Activated CD8-positive, alpha-beta memory T cell treated with anti-CD3 and anti-CD28 coated beads for 36 hours (primary cell): Measurements from ENCODE around the gene DEFB124. TPM values are rescaled to one million over a fixed set of nuclear protein-coding genes. Genes with fewer than 3 reads are reported as not detected.
"Not testable (repeated sequence)": the region's sequence is repeated elsewhere in the genome, so short reads cannot be mapped to it uniquely, and the experiment has no call there.

Source experiments
- CTCF ChIA-PET: fragments of 350-600 bp; sonication (Branson Sonifier 250); formaldehyde crosslinking; loops from one replicate; lab custom pipeline; 2021; ENCODE audit warnings: antibody characterized with exemption; lab: Charles Lee
- POLR2A ChIA-PET: fragments of 350-600 bp; sonication (Branson Sonifier 250); formaldehyde crosslinking; loops from one replicate; lab custom pipeline; 2021; ENCODE audit warnings: antibody characterized with exemption; lab: Charles Lee
- total RNA-seq, 2 experiments: library from RNA; stranded (reverse); gene quantifications; one replicate each; pipeline ENCODE4 v1.2.3, GENCODE V29; 2021

DEFB124 gene
- total RNA-seq, 2 experiments from 2014 or later: not detected

DNA sequence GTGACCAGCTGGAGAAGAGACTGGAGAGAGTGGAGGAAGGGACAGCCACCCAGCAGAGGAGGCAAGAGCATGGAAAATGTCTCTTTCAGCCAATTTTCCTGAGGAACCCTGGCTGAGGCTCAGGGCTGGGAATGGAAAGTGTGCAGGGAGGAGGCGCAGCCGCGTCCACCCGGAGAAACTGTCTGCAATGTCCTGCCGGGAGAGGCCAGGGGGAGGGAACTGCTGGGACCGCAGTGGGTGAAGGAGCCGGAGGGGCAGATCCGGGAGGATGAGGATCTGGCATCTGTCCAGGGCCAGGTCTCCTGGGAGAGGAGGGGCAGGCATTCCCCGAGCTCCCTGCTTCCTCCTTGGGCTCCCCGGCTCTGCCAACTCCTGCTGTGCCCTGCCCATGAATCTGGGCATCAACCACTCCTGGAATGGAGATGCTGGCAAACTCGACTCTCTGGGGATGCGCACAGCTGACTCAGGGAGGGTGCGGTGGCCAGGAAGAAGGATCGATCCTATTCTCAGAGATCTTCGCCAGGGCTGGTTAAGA lies 21.9 kb upstream of the DEFB124 start:
- ChIA-PET CTCF (no interaction called here), POLR2A (no interaction called here)

DNA sequence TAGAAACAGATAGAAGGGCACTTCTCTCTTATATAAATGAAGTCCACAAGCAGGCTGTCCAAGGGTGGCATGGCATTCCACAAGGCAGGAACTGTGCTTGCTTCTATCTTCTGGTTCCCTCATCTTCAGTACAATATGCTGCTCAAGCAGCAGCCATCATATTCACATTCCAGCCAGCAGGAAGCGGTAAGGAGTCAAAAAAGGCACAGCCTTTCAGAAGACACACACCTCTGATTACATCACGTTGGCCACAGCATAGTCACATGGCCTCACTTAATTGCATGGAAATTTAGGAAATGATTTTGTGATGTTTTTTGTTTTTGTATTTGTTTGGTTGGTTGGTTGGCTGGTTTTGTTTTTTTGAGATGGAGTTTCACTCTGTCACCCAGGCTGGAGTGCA lies 19.2 kb upstream of the DEFB124 start:
- ChIA-PET POLR2A (no interaction called here), CTCF (interaction anchor here (0.9 kb wide), 1 partner anchor 9 kb away, joined by 3 read pairs; no protein-coding TSS in a partner anchor)

DNA sequence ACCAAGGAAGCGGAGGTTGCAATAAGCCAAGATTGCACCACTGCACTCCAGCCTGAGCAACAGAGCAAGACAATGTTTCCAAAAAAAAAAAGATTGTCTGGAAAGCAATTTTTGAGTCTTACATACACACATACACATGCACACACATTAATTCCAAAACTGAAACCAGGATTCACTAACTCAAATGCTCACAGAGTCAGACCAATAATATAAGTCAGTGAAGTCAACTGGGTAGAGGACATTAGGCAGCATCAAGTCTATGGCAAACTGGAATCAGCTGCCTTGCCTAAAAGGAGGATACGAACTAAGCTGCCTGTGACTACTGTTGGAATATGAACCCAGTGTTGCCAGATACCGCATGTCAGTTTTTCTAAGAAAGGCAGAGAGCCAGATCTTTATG lies 15.8 kb upstream of the DEFB124 start:
- CTCF ChIA-PET: interaction anchor here (1.2 kb wide), 1 partner anchor 30 kb away, joined by 4 read pairs; no protein-coding TSS in a partner anchor
- POLR2A ChIA-PET: no interaction called here

DNA sequence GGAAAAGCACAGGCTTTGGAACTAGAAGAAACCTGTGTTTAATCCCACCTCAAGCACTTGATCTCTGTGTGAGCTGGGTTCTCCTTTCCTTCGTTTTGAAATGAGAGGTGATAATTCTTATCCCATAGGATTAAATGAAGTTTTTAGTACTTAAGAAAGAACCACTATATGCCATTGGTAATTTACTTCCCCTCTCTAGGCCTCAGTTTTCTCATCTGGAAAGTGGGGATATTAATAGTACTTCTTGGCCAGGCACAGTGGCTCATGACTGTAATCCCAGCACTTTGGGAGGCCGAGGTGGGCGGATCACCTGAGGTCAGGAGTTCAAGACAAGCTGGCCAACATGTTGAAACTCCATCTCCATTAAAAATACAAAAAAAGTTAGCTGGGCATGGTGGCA lies 14.2 kb upstream of the DEFB124 start:
- CTCF ChIA-PET: interaction anchor here (2.2 kb wide), 1 partner anchor 14 kb away, joined by 12 read pairs; no protein-coding TSS in a partner anchor
- POLR2A ChIA-PET: no interaction called here

DNA sequence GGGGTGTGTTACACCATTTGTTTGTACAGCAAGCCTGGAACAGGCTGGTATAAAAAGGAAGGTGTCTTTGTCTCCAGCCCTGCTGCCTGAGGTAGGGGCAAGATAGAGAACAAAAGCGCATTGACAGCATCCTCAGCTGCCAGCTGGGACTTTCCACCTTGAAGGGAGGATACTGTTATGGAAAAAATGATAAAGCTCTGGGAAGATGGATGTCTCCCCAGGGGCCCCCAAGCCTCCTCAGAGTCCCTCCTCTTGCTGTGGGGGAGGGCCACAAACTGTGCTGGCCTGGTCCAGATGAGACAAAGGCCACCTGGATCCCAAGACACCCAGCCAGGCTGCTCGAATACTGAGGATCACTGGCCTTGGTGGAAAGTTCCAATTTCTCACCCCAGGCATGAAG lies 13.2 kb upstream of the DEFB124 start:
- POLR2A ChIA-PET: no interaction called here

DNA sequence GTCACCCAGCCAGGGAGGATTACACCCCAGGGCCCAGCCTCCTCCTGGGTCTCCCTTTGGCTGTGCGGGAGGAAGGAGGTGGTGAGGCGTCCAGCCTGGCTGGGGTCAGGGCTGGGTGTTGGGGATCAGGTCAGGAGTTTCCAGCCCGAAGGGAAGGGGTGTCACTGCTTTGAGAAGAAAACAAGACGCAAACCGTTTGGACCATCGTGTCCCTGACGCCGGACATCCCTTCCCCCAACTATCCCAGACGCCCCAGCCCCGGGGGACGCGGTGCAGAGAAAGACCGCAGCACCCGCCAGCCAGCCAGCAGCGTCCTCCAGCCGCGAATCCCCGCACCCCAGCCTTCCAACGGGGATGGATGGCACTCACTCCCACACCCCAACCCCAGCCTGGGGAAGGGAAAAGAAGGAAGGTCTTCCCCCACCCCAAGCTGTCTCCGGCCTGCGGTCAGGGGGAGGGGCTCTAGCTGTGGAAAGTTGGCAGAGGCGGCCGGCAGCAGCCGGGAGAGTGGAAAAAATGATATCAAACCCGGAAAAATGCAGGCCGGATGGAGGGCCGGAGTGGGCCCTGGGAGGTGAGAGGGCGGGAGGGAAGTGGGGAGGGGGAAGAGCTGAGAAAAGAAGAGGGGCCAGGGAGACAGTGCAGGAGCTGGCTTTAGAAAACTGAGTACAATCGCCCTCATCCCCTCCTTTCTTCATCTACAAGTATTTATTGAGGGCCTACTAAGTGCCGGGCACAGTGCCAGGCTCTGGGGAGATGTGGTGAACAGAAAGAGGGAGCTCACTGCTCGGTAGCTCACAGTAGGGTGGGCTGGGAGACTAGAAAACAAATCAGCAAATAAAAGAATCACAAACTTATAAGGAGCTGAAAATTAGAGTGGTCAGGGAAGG lies 10.8 kb upstream of the DEFB124 start:
- CTCF ChIA-PET: interaction anchor here (3.3 kb wide), 1 partner anchor 17 kb away, joined by 15 read pairs; no protein-coding TSS in a partner anchor
- POLR2A ChIA-PET: no interaction called here

More for the DNA sequence above, 13.2 kb upstream of the DEFB124 start:
- CTCF ChIA-PET: interaction anchor here (2.2 kb wide), 1 partner anchor 15 kb away, joined by 12 read pairs; no protein-coding TSS in a partner anchor

DNA sequence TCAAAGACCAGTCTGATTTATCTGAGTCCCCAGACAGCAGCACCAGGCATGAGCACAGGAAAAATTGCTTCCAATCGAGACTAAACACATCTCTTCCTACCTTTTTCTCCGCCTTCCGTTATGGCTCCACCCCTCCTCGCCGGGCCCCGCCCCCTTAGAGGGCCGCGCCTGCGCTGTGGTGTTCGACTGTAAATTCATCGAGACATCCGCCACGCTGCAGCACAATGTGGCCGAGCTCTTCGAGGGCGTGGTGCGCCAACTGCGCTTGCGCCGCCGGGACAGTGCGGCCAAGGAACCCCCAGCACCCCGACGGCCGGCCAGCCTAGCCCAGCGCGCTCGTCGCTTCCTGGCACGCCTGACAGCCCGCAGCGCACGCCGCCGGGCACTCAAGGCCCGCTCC lies 9.1 kb upstream of the DEFB124 start:
- CTCF ChIA-PET: interaction anchor here (0.7 kb wide), 1 partner anchor 21 kb away, joined by 4 read pairs; no protein-coding TSS in a partner anchor

DNA sequence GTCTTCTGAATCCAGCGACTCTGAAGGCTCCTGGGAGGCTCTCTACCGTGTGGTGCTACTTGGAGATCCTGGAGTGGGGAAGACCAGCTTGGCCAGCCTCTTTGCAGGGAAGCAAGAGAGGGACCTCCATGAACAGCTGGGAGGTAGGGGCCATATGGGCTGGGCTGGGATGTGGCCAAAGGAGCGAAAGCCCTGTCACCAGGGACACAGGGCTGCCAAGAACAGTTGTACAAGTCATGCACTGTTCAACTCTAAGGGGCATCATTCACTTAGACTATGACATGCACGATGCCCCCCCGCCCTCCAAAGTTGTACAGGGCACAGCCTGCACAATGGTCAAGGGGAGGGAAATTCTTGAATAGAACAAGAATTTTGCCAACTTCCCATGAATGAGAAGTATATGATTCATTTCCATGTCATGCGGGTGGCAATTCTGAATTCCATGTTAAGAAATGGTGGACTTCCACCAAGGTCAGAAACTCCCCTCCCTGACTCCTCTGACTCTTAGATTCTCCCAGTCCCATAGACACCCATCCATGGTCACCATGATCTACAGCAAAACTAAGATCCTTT lies 1.8 kb upstream of the DEFB124 start:
- CTCF ChIA-PET: interaction anchor here (0.8 kb wide), 1 partner anchor 20 kb away, joined by 3 read pairs; no protein-coding TSS in a partner anchor
- POLR2A ChIA-PET: no interaction called here

More for the DNA sequence above, 9.1 kb upstream of the DEFB124 start:
- POLR2A ChIA-PET: no interaction called here

DNA sequence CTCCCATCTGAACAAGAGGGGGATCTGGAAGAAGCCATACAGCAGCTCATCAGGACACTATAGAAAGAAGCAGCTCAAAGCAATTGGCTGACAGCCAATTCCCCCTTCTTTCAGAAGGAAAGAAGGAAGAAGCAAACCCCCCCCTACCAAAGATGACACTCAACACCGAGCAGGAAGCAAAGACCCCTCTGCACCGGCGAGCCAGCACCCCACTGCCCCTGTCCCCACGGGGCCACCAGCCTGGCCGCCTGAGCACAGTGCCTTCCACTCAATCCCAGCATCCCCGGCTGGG lies 1.3 kb upstream of the DEFB124 start:
- CTCF ChIA-PET: interaction anchor here (0.8 to 2.2 kb wide), 3 partner anchors 16 to 26 kb away, joined by 3 to 8 read pairs (median 3); no protein-coding TSS in a partner anchor
- POLR2A ChIA-PET: no interaction called here

DNA sequence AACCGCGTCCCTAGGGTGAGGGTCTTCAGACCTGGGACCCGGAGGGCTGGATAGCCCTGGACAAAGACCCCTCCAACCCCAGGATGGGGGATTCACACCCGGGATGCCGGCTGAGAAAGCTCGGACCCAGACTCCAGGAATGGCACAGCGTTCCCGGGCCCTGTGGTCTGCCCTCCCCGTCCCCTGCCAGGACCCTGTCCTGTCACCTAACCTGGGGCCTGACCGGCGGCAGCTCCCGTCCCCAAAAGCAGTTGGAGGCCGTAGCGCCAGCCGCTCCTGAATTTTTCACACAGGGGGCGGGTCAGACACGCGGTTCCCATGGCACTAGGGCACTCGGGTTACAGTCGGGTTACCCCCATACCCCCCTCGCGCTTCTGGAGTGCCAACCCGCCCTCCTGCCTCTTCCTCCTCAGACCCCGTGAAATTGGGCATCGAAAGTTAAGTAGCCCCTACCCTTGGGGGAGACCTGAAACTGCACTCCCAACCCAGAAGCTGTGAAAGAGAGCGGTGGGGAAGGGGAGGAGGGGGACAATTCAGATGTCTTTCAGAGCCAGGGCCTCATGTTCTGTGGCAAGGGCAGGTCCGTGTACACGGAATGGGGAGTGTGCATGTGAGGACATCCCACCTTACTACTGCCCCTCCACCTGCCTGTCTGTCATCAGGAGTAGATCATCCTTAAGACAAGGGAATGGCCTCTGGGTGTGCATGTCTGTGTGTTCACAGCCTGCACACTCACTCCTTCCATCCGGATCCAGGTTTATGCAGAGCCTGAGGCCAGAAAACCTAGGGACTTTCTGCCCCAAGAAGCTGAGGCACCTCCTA lies 756 bp upstream of the DEFB124 start:
- POLR2A ChIA-PET: no interaction called here
- CTCF ChIA-PET: interaction anchor here (0.8 to 2.2 kb wide), 3 partner anchors 16 to 27 kb away, joined by 3 to 8 read pairs (median 3); no protein-coding TSS in a partner anchor

DNA sequence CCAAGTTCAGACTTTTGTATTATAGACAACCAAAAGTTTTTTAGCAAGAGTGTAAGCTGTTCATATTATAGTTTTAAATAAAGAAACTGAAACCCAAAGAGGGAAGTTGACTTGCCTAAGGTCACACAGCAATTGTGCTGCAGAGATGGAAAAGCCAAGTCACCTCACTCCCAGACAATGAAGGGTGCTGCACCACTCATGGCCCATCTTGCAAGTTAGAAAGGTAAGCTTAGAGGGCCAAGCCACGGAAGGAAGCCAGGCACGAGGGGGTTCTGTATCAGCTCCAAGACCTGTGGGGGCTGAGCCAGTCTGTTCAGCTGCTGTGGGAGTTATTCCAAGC lies 860 bp downstream of the DEFB124 start:
- POLR2A ChIA-PET: no interaction called here
- CTCF ChIA-PET: interaction anchor here (2.2 kb wide), 1 partner anchor 29 kb away, joined by 8 read pairs; no protein-coding TSS in a partner anchor

DNA sequence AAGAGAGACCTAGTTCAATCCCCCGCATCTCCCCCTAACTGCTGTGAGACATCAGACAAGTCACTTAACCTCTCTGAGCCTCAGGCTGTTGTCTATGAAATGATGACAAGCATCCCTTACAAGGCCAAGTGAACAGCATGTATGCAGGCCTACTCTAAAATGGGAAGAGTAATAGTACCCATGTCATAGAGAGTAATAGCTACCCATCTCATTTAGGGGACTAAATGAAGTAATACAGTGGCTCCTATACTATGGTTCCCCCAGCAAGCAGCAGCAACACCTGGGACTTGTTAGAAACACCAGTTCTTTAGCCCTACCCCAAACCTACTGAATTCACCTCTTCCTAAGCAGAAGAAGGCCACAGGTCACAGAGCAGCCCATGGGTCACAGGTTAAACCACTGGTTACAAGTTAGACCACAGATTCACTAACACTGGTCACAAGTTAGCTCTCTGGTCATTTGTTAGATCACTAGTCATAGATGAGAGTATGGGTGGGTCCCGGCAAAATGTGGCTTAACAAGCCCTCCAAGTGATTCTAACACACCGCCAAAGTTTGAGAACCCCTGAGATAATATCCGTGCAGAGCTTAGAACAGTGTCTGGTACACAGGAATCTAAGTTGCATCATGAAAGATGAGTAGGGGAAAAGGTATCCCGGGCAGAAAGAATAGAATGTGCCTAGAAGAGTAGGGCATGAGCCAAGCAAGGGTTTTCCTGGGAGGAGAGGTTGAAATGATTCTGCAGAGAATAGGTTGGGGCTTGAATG lies 1.4 kb downstream of the DEFB124 start:
- POLR2A ChIA-PET: no interaction called here
- CTCF ChIA-PET: no interaction called here

DNA sequence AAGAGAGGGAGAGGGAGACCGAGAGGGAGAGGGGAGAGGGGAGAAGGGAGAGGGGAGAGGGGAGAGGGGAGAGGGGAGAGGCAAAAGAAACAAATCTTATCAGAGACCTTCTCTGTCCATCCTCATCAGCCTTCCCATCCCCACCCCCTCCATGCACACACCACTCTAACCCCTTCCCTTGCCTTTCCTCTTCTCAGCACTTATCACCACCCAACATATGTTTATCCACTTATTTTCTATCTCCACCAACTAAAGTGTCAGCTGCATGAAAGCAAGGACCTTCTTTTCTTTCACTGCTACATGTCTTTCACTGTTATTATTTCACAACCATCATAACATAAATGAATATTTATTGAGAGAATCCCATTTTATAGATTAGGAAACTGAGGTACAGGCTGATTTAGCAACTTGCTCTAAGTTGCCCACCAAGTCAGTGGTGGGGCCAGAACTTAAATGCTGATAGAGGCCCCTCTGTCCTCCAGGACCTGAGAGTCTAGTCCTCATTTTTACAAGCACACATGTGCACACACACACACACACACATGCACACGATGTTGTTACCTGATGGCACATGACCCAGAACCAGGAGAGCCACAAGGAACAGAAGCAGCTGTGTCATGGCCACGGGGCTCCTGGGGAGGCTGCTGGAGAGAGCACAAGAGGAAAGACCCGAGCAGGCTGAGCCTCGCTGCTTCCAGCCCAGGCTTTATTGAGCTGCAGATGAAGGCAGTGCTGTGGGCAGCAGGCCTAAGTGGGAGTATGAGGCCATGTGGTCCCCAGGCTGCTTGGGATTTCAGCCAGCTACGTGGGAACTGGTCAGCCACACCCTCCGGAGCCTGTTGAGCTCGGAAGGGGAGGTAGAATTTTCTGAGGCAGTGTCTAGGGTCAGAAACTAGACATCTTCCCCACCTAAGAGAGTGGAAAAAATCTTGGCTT lies 2.3 kb downstream of the DEFB124 start:
- POLR2A ChIA-PET: no interaction called here

DNA sequence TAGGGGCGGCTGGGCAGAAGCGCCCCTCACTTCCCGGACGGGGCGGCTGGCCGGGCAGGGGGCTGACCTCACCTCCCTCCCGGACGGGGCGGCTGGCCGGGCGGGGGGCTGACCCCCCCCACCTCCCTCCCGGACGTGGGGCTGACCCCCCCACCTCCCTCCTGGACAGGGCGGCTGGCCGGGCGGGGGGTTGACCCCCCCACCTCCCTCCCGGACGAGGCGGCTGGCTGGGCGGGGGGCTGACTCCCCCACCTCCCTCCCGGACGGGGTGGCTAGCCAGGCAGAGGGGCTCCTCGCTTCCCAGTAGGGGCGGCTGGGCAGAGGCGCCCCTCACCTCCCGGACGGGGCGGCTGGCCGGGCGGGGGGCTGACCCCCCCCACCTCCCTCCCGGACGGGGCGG lies 4.0 kb downstream of the DEFB124 start:
- CTCF ChIA-PET, POLR2A ChIA-PET: not testable (repeated sequence)

More for the DNA sequence above, 2.3 kb downstream of the DEFB124 start:
- CTCF ChIA-PET: no interaction called here

DNA sequence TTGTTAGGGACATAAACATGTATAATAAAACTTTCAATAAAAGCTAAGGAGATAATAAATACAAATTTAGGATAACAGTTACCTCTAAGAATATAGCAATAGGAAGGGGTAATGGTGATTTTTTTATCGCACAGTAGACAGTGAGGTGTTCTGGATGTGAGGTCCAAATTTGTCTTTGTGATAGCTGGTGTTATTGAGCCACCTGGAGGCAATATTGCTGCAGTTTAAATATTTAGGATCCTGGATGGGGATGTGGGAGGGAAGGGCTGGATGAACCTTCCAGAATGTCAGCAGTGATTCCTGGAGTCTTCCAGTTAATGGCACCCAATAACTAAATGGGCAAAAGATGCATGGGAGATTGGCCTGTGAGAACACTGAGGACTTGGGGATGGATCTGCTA lies 20.6 kb downstream of the DEFB124 start:
- CTCF ChIA-PET: interaction anchor here (0.7 kb wide), 1 partner anchor 541 kb away, joined by 3 read pairs; no protein-coding TSS in a partner anchor
- POLR2A ChIA-PET: interaction anchor here (0.6 kb wide), 1 partner anchor 128 kb away, joined by 4 read pairs; no protein-coding TSS in a partner anchor

DNA sequence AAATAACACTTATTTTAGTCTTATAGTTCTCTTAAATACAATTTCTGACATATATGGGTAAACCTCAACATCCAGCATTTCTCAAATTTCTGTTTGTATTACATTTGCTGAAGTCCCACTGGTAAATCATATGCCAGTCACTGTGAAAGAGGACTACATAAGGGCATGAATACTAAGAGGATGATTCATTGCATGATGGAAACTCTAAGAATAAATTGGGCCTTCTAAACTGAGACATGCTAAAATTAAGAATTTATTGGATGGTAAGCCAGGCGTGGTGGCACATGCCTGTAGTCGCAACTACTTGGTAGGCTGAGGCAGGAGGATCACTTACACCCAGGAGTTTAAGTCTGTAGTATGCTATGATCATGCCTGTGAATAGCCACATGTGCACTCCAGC lies 22.4 kb downstream of the DEFB124 start:
- ChIA-PET CTCF (no interaction called here), POLR2A (no interaction called here)
